H9 (cell line): Measurements from ENCODE around the gene ZIC4. TPM values are rescaled to one million over a fixed set of nuclear protein-coding genes. Genes with fewer than 3 reads are reported as not detected.
A peak's percentile ranks its signal among the peaks of the same experiment; 100 is the strongest.

Experiments
- DNase-seq: peaks from one replicate; pipeline ENCODE4 v3.0.0-alpha.2; 2017
- H2AFZ ChIP-seq: one replicate; pipeline ENCODE4 v1.6.1; 2013; ENCODE audit warnings: mild to moderate bottlenecking, low read length, control low read depth, moderate library complexity
- H2AK5ac ChIP-seq: 2 replicates; pipeline ENCODE4 v1.6.1; 2013; ENCODE audit warnings: low read length, control low read depth, mixed read lengths; ENCODE audit not compliant: insufficient read length
- H2BK120ac ChIP-seq: one replicate; pipeline ENCODE4 v1.6.1; 2013; ENCODE audit warnings: low read depth, mild to moderate bottlenecking, low read length, control low read depth, inconsistent platforms; ENCODE audit not compliant: poor library complexity, severe bottlenecking
- H2BK12ac ChIP-seq: 2 replicates; pipeline ENCODE4 v1.6.1; 2013; ENCODE audit warnings: low read length, control low read depth, mixed read lengths, low read depth; ENCODE audit not compliant: insufficient read length
- H2BK15ac ChIP-seq: 2 replicates; pipeline ENCODE4 v1.6.1; 2013; ENCODE audit warnings: low read depth, low read length, control low read depth
- H2BK20ac ChIP-seq: one replicate; pipeline ENCODE4 v1.6.1; 2013; ENCODE audit warnings: low read depth, mild to moderate bottlenecking, low read length, control low read depth, inconsistent platforms; ENCODE audit not compliant: poor library complexity, severe bottlenecking
- H2BK5ac ChIP-seq: 2 replicates; pipeline ENCODE4 v1.6.1; 2013; ENCODE audit warnings: low read length, control low read depth, mixed read lengths; ENCODE audit not compliant: insufficient read length
- H3K14ac ChIP-seq: 2 replicates; pipeline ENCODE4 v1.6.1; 2013; ENCODE audit warnings: low read length, control low read depth; ENCODE audit not compliant: insufficient read depth
- H3K18ac ChIP-seq: 2 replicates; pipeline ENCODE4 v1.6.1; 2013; ENCODE audit warnings: low read depth, mild to moderate bottlenecking, mixed read lengths, low read length, control low read depth; ENCODE audit not compliant: insufficient read length
- H3K23ac ChIP-seq: 2 replicates; pipeline ENCODE4 v1.6.1; 2013; ENCODE audit warnings: low read length, control low read depth, mixed read lengths, low read depth; ENCODE audit not compliant: insufficient read length
- H3K23me2 ChIP-seq: 2 replicates; pipeline ENCODE4 v1.6.1; 2013; ENCODE audit warnings: low read depth, mild to moderate bottlenecking, mixed read lengths, low read length, control low read depth; ENCODE audit not compliant: insufficient read length, poor library complexity, severe bottlenecking
- H3K27ac ChIP-seq: 2 replicates; pipeline ENCODE4 v1.5.1; 2013; ENCODE audit warnings: low read length, control low read depth, mixed read lengths, low read depth; ENCODE audit not compliant: insufficient read length
- H3K27me3 ChIP-seq: 2 replicates; pipeline ENCODE4 v1.6.1; 2013; ENCODE audit warnings: low read length, control low read depth, inconsistent platforms; ENCODE audit not compliant: insufficient read depth
- H3K4ac ChIP-seq: 2 replicates; pipeline ENCODE4 v1.6.1; 2013; ENCODE audit warnings: low read depth, mild to moderate bottlenecking, control low read depth, inconsistent platforms, low read length, moderate library complexity
- H3K4me1 ChIP-seq: 2 replicates; pipeline ENCODE4 v1.6.1; 2013; ENCODE audit warnings: low read length, control low read depth, inconsistent platforms; ENCODE audit not compliant: insufficient read depth
- H3K4me2 ChIP-seq: 2 replicates; pipeline ENCODE4 v1.6.1; 2013; ENCODE audit warnings: low read length, control low read depth, mixed read lengths; ENCODE audit not compliant: insufficient read length, insufficient read depth
- H3K56ac ChIP-seq: 2 replicates; pipeline ENCODE4 v1.6.1; 2013; ENCODE audit warnings: low read depth, mild to moderate bottlenecking, mixed read lengths, low read length, control low read depth; ENCODE audit not compliant: insufficient read length
- H3K79me1 ChIP-seq: 2 replicates; pipeline ENCODE4 v1.6.1; 2013; ENCODE audit warnings: low read depth, mild to moderate bottlenecking, moderate library complexity, low read length, control low read depth, inconsistent platforms; ENCODE audit not compliant: insufficient read depth, poor library complexity, severe bottlenecking
- H3K79me2 ChIP-seq: 2 replicates; pipeline ENCODE4 v1.6.1; 2013; ENCODE audit warnings: low read length, control low read depth, inconsistent platforms; ENCODE audit not compliant: insufficient read depth
- H3K9ac ChIP-seq: 2 replicates; pipeline ENCODE4 v1.6.1; 2013; ENCODE audit warnings: low read length, control low read depth, mixed read lengths; ENCODE audit not compliant: insufficient read length; ENCODE audit errors: extremely low read depth
- H3K9me3 ChIP-seq: one replicate; pipeline ENCODE4 v1.6.1; 2013; ENCODE audit warnings: low read depth, low read length, inconsistent platforms; ENCODE audit not compliant: control insufficient read depth
- H3T11ph ChIP-seq: one replicate; pipeline ENCODE4 v1.6.1; 2013; ENCODE audit warnings: mild to moderate bottlenecking, low read length, control low read depth, inconsistent platforms
- H4K20me1 ChIP-seq: one replicate; pipeline ENCODE4 v1.6.1; 2013; ENCODE audit not compliant: control insufficient read depth, insufficient read length, insufficient read depth
- H4K5ac ChIP-seq: 2 replicates; pipeline ENCODE4 v1.6.1; 2013; ENCODE audit warnings: low read depth, mild to moderate bottlenecking, mixed read lengths, low read length, control low read depth; ENCODE audit not compliant: insufficient read length
- H4K8ac ChIP-seq: replicated peaks from 2 replicates; pipeline ENCODE4 v1.6.1; 2013; ENCODE audit warnings: low read length, control low read depth, mixed read lengths, low read depth; ENCODE audit not compliant: insufficient read length
- H4K91ac ChIP-seq: 2 replicates; pipeline ENCODE4 v1.6.1; 2013; ENCODE audit warnings: low read depth, mild to moderate bottlenecking, moderate library complexity, mixed read lengths, low read length, control low read depth; ENCODE audit not compliant: insufficient read length
- H3K27ac Mint-ChIP-seq, 3 experiments: 2 replicates in 2 of 3; 3 replicates in 1 of 3; pipeline ENCODE4 v1.8.0; 2020 to 2021; ENCODE audit warnings: mixed read lengths in 3 of 3, mild to moderate bottlenecking in 1 of 3, moderate library complexity in 1 of 3
- H3K27me3 Mint-ChIP-seq: 2 replicates; pipeline ENCODE4 v1.8.0; 2021; ENCODE audit warnings: low read depth, mild to moderate bottlenecking, moderate library complexity, mixed read lengths
- H3K36me3 Mint-ChIP-seq, 3 experiments: 2 replicates in 2 of 3; 3 replicates in 1 of 3; pipeline ENCODE4 v1.8.0; 2020 to 2021; ENCODE audit warnings: low read depth in 3 of 3, mixed read lengths in 3 of 3; ENCODE audit not compliant: insufficient read depth in 1 of 3
- H3K4me1 Mint-ChIP-seq, 2 experiments: 2 replicates each; pipeline ENCODE4 v1.8.0; 2020; ENCODE audit warnings: mixed read lengths in 2 of 2
- H3K4me3 Mint-ChIP-seq, 2 experiments: 2 replicates in 1 of 2; 3 replicates in 1 of 2; pipeline ENCODE4 v1.8.0; 2020 to 2021; ENCODE audit warnings: mild to moderate bottlenecking in 2 of 2, mixed read lengths in 2 of 2, moderate library complexity in 1 of 2
- H3K9me3 Mint-ChIP-seq, 2 experiments: 2 replicates in 1 of 2; 3 replicates in 1 of 2; pipeline ENCODE4 v1.8.0; 2020; ENCODE audit warnings: mild to moderate bottlenecking in 2 of 2, mixed read lengths in 2 of 2, moderate library complexity in 1 of 2
- whole genome bisulfite sequencing: extraction: QIAGEN DNeasy Blood & Tissue Kit; methylation state at CpG from one replicate; pipeline ENCODE4 v1.1.7; 2013; ENCODE audit warnings: missing lambda C conversion rate, low lambda C conversion rate, mixed read lengths; ENCODE audit not compliant: insufficient read length; ENCODE audit errors: extremely low coverage; 5-methylcytosine and 5-hydroxymethylcytosine counted together
- total RNA-seq: library from RNA; stranded (reverse); gene quantifications from 2 replicates; pipeline ENCODE4 v1.2.1, GENCODE V29; 2021
- TF ChIP-seq, protein P1 (sequence below): fragments of 200-600 bp; sonication (generic); conservative IDR thresholded peaks from 3 replicates; pipeline ENCODE4 v1.8.0; 2021; ENCODE audit warnings: antibody characterized with exemption, mild to moderate bottlenecking

Gene ZIC4
- total RNA-seq, 1 experiment from 2014 or later, result not detected

DNA sequence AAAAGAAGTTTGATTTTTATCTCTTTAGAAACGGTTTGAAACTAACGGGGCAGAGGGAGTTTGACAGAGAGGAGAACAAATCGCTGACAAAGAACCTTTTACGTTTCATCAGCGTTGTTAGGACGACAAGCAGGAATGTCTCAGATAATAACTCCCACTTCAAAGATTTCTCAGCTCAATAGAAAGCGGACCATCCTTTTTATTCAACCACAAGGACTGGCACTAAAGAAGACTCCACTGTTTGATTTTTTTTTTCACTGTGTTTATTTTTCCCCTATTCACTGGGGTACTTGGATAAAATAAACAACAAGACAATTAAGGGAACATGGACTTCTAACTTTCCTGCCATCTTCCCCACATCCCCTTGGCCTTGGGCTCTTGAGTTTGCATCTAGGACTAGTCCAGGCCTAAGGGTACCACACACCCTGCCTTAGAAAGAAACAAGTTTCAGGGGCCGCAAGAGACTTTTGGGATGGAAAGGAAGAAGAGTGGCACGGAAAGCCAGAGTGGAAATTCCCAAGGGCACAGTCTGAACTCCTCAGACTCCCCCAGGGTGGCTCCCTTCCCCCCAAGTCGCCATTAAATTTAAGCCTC is 19.0 kb downstream of the ZIC4 start:
- peaks cover 0 to 2% (median 0%) of the 10 kb centered on the region in 3 experiments; a peak in 3 of 7 replicates for H3K36me3 Mint-ChIP-seq

More for the DNA sequence above, 19.0 kb downstream of the ZIC4 start:
- Mint-ChIP-seq H3K27me3 (peaks cover 100% of the 10 kb centered on the region), H3K27ac (no peak overlapping the region), H3K9me3 (peaks cover 3 to 10% of the 10 kb centered on the region in 2 experiments; a peak in 4 of 5 replicates), H3K4me3 (peak overlapping the region in 1 of 2 experiments; percentile 77; a peak in 1 of 5 replicates), H3K4me1 (peaks cover 32 to 83% of the 10 kb centered on the region in 2 experiments)
- Histone ChIP-seq H3K4me2 (no peak overlapping the region), H2BK12ac (no peak overlapping the region), H3K14ac (no peak overlapping the region), H3T11ph (no peak overlapping the region), H3K9ac (no peak overlapping the region), H3K9me3 (no peaks in the 10 kb centered on the region), H3K23ac (no peak overlapping the region), H4K5ac (no peak overlapping the region), H2BK5ac (no peak overlapping the region), H4K8ac (no peak overlapping the region), H2BK15ac (no peak overlapping the region), H3K4me1 (no peaks in the 10 kb centered on the region; the same call in none of the 2 replicates), H3K56ac (no peak overlapping the region), H2AFZ (no peak overlapping the region), H2AK5ac (no peak overlapping the region), H3K4ac (no peak overlapping the region), H4K20me1 (no peaks in the 10 kb centered on the region), H3K79me1 (no peaks in the 10 kb centered on the region), H3K23me2 (peaks cover 14% of the 10 kb centered on the region), H2BK120ac (no peak overlapping the region), H3K79me2 (no peaks in the 10 kb centered on the region), H2BK20ac (no peak overlapping the region), H3K27ac (no peak overlapping the region), H3K18ac (no peak overlapping the region), H3K27me3 (peaks cover 81% of the 10 kb centered on the region), H4K91ac (no peak overlapping the region)
- no CpG with 5 or more reads among the region's 10 CpGs for WGBS
- DNase-seq, result no peak
- TF ChIP-seq, protein P1, sequence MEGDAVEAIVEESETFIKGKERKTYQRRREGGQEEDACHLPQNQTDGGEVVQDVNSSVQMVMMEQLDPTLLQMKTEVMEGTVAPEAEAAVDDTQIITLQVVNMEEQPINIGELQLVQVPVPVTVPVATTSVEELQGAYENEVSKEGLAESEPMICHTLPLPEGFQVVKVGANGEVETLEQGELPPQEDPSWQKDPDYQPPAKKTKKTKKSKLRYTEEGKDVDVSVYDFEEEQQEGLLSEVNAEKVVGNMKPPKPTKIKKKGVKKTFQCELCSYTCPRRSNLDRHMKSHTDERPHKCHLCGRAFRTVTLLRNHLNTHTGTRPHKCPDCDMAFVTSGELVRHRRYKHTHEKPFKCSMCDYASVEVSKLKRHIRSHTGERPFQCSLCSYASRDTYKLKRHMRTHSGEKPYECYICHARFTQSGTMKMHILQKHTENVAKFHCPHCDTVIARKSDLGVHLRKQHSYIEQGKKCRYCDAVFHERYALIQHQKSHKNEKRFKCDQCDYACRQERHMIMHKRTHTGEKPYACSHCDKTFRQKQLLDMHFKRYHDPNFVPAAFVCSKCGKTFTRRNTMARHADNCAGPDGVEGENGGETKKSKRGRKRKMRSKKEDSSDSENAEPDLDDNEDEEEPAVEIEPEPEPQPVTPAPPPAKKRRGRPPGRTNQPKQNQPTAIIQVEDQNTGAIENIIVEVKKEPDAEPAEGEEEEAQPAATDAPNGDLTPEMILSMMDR, result no peak
